ENCODE measurements around the gene NIBAN1.

DNA sequence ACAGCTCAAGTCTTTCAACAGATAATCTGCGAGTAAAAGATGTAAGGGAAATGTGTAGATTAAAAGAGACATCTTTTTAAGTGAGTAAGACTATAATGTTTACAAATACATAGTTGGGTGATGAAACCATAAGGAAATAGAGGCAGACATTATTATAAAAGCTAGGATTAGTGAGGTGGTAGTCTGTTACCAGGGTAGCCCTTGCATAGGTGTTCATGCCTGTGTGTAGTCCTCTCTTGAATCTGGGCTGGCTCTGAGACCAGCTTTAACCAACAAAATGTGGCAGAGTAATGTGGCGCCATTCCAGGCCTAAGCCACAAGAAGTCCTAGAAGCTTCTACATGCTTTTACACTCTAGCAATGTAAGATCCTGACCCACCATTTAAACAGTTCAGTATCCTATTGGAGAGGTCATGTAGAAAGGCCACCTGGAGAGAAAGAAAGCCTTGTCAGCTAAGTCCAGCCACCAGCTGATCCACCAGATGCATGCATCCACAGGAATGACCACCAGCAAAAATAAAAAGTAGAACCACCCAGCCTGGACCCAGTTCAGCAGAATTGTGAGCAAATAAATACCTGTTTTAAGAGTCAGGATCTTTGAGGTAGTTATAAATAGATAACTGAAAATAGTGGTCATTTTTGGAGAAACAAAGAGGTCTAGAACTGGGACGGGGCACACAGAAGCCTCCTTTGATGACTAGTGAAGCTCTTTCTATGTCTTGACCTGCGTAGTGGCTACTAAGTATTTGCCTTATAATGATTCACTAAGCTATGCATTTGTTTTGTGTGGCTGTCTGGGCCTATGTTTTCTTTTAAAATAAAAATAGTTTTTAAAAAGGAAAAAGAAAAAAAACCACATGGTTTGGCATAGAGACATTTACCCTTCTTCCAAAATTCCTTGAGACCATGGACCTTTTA is 8.1 kb downstream of the NIBAN1 start:
- TF ChIP-seq, protein P1, sequence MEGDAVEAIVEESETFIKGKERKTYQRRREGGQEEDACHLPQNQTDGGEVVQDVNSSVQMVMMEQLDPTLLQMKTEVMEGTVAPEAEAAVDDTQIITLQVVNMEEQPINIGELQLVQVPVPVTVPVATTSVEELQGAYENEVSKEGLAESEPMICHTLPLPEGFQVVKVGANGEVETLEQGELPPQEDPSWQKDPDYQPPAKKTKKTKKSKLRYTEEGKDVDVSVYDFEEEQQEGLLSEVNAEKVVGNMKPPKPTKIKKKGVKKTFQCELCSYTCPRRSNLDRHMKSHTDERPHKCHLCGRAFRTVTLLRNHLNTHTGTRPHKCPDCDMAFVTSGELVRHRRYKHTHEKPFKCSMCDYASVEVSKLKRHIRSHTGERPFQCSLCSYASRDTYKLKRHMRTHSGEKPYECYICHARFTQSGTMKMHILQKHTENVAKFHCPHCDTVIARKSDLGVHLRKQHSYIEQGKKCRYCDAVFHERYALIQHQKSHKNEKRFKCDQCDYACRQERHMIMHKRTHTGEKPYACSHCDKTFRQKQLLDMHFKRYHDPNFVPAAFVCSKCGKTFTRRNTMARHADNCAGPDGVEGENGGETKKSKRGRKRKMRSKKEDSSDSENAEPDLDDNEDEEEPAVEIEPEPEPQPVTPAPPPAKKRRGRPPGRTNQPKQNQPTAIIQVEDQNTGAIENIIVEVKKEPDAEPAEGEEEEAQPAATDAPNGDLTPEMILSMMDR (IDR thresholded peaks at IDR 0.05) = no peak
- TF ChIP-seq POLR2A (IDR thresholded peaks at IDR 0.05) = no peak

Measured in right lobe of liver (tissue), 4 donors.